Ovary (tissue), 3 donors: Measurements from ENCODE around the gene KPRP.

Experiments
- CTCF ChIP-seq, 3 donors: fragments of 450-650 bp in 2 of 3; fragments of 200-600 bp in 1 of 3; IDR thresholded peaks; one replicate each; pipeline versions ENCODE4 v1.5.1 to v1.8.0; 2016 to 2022; ENCODE audit warnings: antibody characterized with exemption in 3 of 3, mild to moderate bottlenecking in 1 of 3
- EP300 ChIP-seq: sonication (generic); formaldehyde crosslinking; IDR thresholded peaks from one replicate; pipeline ENCODE4 v1.6.1; 2017; ENCODE audit warnings: antibody characterized with exemption
- donor health status: DM: no; HTN: no; CAD: no.

GRCh38 chr1:152795686-152796085, 37.9 kb downstream of the KPRP start:
- TF ChIP-seq CTCF (IDR thresholded peaks at IDR 0.05) = no peak
- no peak for TF ChIP-seq EP300
